Colonic mucosa (tissue), 4 donors: Measurements from ENCODE around the gene USH2A. TPM values are rescaled to one million over a fixed set of nuclear protein-coding genes. Genes with fewer than 3 reads are reported as not detected.

Experiments
- DNase-seq: peaks from one replicate; pipeline ENCODE4 v3.0.0-alpha.2; 2020
- H3K27ac ChIP-seq: fragments of 200-600 bp; one replicate; pipeline ENCODE4 v1.8.0; 2021
- H3K27me3 ChIP-seq: fragments of 200-600 bp; one replicate; pipeline ENCODE4 v1.8.0; 2021
- H3K36me3 ChIP-seq: fragments of 200-600 bp; one replicate; pipeline ENCODE4 v1.8.0; 2021
- H3K4me1 ChIP-seq: fragments of 200-600 bp; one replicate; pipeline ENCODE4 v1.8.0; 2021; ENCODE audit warnings: mild to moderate bottlenecking
- H3K4me3 ChIP-seq: fragments of 200-600 bp; one replicate; pipeline ENCODE4 v1.8.0; 2021
- H3K9ac ChIP-seq, 2 donors: one replicate each; pipeline ENCODE4 v1.7.0; 2013; ENCODE audit warnings: control low read depth in 2 of 2, low read depth in 2 of 2, low read length in 2 of 2
- H3K9me3 ChIP-seq: fragments of 200-600 bp; one replicate; pipeline ENCODE4 v1.8.0; 2021
- intact Hi-C: fragments of 100-400 bp; cut with DNase I; formaldehyde crosslinking; loops from one replicate; pipeline ENCODE4 v1.14.1; 2022
- total RNA-seq, 2 donors: library from RNA; stranded (reverse); fragmentation: NEBNext Ultra II Directional in 1 of 2; extraction: Animal tissue kit (Norgen Biotek cat#: 25700) in 1 of 2; gene quantifications; one replicate each; pipeline ENCODE4 v1.2.1, GENCODE V29; 2021
- TF ChIP-seq, protein P1 (sequence below): fragments of 200-600 bp; IDR thresholded peaks from one replicate; pipeline ENCODE4 v1.8.0; 2022; ENCODE audit warnings: antibody characterized with exemption, mild to moderate bottlenecking
- donor health status: healthy.
- donor health status: DM: no; HTN: no; CAD: no.
- donor health status: DM: no; HTN: no; CAD: no.

Gene USH2A, protein sequence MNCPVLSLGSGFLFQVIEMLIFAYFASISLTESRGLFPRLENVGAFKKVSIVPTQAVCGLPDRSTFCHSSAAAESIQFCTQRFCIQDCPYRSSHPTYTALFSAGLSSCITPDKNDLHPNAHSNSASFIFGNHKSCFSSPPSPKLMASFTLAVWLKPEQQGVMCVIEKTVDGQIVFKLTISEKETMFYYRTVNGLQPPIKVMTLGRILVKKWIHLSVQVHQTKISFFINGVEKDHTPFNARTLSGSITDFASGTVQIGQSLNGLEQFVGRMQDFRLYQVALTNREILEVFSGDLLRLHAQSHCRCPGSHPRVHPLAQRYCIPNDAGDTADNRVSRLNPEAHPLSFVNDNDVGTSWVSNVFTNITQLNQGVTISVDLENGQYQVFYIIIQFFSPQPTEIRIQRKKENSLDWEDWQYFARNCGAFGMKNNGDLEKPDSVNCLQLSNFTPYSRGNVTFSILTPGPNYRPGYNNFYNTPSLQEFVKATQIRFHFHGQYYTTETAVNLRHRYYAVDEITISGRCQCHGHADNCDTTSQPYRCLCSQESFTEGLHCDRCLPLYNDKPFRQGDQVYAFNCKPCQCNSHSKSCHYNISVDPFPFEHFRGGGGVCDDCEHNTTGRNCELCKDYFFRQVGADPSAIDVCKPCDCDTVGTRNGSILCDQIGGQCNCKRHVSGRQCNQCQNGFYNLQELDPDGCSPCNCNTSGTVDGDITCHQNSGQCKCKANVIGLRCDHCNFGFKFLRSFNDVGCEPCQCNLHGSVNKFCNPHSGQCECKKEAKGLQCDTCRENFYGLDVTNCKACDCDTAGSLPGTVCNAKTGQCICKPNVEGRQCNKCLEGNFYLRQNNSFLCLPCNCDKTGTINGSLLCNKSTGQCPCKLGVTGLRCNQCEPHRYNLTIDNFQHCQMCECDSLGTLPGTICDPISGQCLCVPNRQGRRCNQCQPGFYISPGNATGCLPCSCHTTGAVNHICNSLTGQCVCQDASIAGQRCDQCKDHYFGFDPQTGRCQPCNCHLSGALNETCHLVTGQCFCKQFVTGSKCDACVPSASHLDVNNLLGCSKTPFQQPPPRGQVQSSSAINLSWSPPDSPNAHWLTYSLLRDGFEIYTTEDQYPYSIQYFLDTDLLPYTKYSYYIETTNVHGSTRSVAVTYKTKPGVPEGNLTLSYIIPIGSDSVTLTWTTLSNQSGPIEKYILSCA (N-terminal part only)
- total RNA-seq, result under 1 TPM in 1 of 2 donors, not detected in 1; 0.02 TPM

DNA sequence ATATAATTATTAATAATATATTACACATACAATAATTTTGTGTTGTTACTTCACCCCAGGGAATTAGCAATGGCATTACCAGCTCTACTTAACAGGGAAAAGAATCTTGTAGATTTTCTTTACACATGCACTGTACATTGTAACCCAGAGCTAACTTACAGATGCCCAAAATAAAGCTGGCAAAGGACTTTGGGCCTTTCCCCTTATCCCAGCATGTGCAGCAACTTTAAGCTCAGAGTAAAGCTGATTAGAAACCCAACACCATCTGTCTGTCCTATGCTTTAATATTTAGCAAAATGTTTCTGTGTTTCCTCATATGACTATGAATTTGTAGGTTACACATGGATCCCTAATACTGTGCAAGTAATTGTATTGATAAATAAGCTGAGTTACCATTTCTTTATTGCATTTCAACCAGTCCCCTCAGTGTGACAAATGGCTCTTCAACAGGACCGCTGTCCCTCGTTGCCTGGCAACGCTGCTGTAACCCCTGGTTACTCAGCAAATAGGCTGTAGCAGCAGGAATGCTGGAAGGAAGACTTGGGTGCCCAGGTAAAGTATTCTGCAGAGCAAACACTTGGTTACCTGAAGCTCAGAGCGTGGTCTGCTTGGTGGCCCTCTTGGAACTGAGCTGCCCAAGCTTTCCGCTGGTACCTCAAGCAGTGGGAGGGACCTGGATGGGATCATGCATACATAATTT is at the start of gene USH2A:
TSS of gene USH2A (minus strand) at position 628 of the 700 bp plus-strand sequence. CDS start 1,112 bp downstream, outside the sequence.
- DNase-seq, result no peak
- intact Hi-C loops, result no loop called here
- Histone ChIP-seq H3K36me3 (no peaks in the 10 kb centered on the region), H3K27ac (no peak within 1 kb of the TSS), H3K9me3 (no peaks in the 10 kb centered on the region), H3K4me1 (no peaks in the 10 kb centered on the region), H3K4me3 (no peak within 1 kb of the TSS), H3K9ac (no peak within 1 kb of the TSS), H3K27me3 (no peaks in the 10 kb centered on the region)
- TF ChIP-seq, protein P1, sequence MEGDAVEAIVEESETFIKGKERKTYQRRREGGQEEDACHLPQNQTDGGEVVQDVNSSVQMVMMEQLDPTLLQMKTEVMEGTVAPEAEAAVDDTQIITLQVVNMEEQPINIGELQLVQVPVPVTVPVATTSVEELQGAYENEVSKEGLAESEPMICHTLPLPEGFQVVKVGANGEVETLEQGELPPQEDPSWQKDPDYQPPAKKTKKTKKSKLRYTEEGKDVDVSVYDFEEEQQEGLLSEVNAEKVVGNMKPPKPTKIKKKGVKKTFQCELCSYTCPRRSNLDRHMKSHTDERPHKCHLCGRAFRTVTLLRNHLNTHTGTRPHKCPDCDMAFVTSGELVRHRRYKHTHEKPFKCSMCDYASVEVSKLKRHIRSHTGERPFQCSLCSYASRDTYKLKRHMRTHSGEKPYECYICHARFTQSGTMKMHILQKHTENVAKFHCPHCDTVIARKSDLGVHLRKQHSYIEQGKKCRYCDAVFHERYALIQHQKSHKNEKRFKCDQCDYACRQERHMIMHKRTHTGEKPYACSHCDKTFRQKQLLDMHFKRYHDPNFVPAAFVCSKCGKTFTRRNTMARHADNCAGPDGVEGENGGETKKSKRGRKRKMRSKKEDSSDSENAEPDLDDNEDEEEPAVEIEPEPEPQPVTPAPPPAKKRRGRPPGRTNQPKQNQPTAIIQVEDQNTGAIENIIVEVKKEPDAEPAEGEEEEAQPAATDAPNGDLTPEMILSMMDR, result no peak

DNA sequence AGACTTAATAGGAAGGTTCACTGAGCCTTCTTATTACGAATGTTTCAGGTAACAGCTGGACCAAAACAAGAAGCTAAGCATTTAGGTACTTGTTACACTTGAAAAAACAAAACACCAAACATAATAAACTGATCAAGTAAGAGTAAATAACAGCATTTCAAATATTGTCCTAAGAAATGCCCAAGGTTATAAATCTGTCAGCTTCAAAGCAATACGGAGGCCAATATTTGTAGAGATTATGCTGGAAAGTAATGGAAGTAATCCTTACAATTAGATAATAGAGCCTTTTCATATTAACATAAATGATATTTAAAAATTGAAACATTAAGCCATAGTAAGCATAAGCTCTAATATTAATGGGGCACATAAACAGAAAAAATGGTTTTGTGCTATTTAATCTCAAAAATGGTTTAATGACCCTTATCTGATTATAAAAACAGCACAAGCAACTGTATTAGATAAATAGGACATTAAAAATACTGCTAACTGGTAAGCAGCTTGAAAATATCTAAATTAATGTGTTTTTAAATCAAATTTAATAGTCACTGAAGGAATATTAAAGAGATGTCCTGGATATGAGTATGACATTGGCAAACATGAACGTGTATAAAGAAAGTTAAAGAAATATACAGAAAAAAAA is 43.0 kb upstream of the USH2A start:
- Histone ChIP-seq H3K27ac (no peak overlapping the region), H3K36me3 (no peaks in the 10 kb centered on the region), H3K4me3 (no peak overlapping the region), H3K9me3 (no peaks in the 10 kb centered on the region), H3K4me1 (no peaks in the 10 kb centered on the region), H3K27me3 (no peaks in the 10 kb centered on the region), H3K9ac (no peak overlapping the region)
- no peak for DNase-seq
- TF ChIP-seq, protein P1, result no peak
- intact Hi-C loops, result no loop called here

DNA sequence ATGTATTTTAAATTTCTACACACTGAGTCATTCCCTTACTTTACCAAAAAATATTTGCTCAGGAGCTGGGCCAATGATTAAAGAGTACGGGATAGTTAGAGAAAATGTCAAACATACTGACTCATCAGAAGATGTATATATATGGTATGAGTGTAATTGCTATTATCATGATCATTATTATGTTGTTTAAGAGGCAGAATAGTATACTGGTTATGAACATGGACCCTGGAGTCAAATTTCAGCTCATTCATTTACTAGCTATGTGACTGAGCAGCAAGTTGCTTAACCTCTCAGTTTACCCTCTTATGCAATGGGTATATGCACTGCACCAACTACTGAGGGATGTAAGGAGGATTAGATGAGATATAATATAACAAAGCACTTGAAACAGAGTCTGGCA is 41.2 kb upstream of the USH2A start:
- Histone ChIP-seq H3K27ac (no peak overlapping the region), H3K4me1 (no peaks in the 10 kb centered on the region), H3K9ac (no peak overlapping the region), H3K4me3 (no peak overlapping the region), H3K36me3 (no peaks in the 10 kb centered on the region), H3K27me3 (no peaks in the 10 kb centered on the region), H3K9me3 (no peaks in the 10 kb centered on the region)
- intact Hi-C loops, result no loop called here
- TF ChIP-seq, protein P1, result no peak
- no peak for DNase-seq

DNA sequence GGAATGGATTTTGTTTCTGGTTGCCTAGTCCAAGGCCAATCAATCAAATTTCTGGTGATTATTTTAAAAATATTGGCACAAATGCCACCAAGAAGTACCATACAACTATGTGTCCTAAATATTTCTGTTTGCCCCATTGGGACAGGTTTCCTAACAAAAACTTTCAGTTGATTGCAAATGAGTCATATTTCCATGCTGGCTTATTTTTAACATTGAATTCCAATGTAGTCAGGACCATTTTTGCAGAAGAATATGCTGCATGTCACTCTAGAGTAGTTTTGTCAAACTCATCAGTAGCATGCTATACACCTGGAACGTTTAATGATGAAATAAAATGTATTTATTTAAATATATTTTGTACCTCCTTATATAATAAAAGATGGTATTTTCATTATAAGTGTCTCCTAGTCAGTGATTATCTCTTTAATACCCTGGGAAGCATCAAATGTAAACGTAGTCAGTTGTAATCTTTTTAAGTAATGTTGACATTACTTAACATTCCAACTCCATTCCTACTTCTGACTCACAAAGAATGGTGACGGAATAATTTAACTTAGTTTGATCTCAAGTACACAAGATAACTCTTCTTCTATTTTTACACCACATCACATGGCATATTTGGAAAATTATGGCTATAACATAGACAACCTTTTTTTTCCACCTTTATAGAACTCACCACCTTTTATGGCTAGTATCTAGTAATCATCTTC is 39.0 kb upstream of the USH2A start:
- Histone ChIP-seq H3K9ac (no peak overlapping the region), H3K9me3 (no peaks in the 10 kb centered on the region), H3K4me1 (no peaks in the 10 kb centered on the region), H3K4me3 (no peak overlapping the region), H3K27me3 (no peaks in the 10 kb centered on the region), H3K27ac (no peak overlapping the region), H3K36me3 (no peaks in the 10 kb centered on the region)
- TF ChIP-seq, protein P1, result no peak
- intact Hi-C loops, result no loop called here
- no peak for DNase-seq
